SK-N-SH treated with all-trans-retinoic acid at 6 μM for 48 hours (cell line): ENCODE results near the gene PTPRT.

Experiments
- ARNTL ChIP-seq: fragments of 450-650 bp; formaldehyde crosslinking; IDR thresholded peaks from 2 replicates; pipeline ENCODE4 v1.5.0; 2020; ENCODE audit warnings: low read depth, mild to moderate bottlenecking, moderate library complexity, borderline replicate concordance
- BACH2 ChIP-seq: fragments of 250-450 bp; sonication (Bioruptor Pico); IDR thresholded peaks from 2 replicates; pipeline ENCODE4 v1.9.0; 2021; ENCODE audit warnings: mild to moderate bottlenecking, borderline replicate concordance
- CSDC2 ChIP-seq: fragments of 250-450 bp; sonication (Bioruptor Pico); IDR thresholded peaks from 2 replicates; pipeline ENCODE4 v1.5.0; 2020; ENCODE audit warnings: mild to moderate bottlenecking, moderate library complexity
- ESRRG ChIP-seq: fragments of 250-450 bp; sonication (Bioruptor Pico); IDR thresholded peaks from 2 replicates; pipeline ENCODE4 v1.6.1; 2021; ENCODE audit warnings: mild to moderate bottlenecking
- OSR1 ChIP-seq: fragments of 250-450 bp; sonication (Bioruptor Pico); IDR thresholded peaks from 2 replicates; pipeline ENCODE4 v1.8.0; 2022; ENCODE audit warnings: moderate library complexity, mild to moderate bottlenecking, inconsistent platforms
- PATZ1 ChIP-seq: fragments of 250-450 bp; sonication (Bioruptor Pico); IDR thresholded peaks from 2 replicates; pipeline ENCODE4 v1.8.0; 2020; ENCODE audit warnings: mild to moderate bottlenecking, moderate library complexity, borderline replicate concordance
- POU6F1 ChIP-seq: fragments of 250-450 bp; sonication (Bioruptor Pico); IDR thresholded peaks from 2 replicates; pipeline ENCODE4 v1.8.0; 2021; ENCODE audit warnings: low read depth, mild to moderate bottlenecking, moderate library complexity, borderline replicate concordance
- PPARA ChIP-seq: fragments of 250-450 bp; sonication (Bioruptor Pico); IDR thresholded peaks from 2 replicates; pipeline ENCODE4 v1.5.0; 2020; ENCODE audit warnings: mild to moderate bottlenecking, borderline replicate concordance
- RARB ChIP-seq: fragments of 250-450 bp; sonication (Bioruptor Pico); IDR thresholded peaks from 2 replicates; pipeline ENCODE4 v1.8.0; 2021; ENCODE audit warnings: mild to moderate bottlenecking, moderate library complexity
- SNAI2 ChIP-seq: fragments of 250-450 bp; sonication (Bioruptor Pico); IDR thresholded peaks from 2 replicates; pipeline ENCODE4 v1.5.0; 2020; ENCODE audit warnings: mild to moderate bottlenecking, moderate library complexity
- TCF4 ChIP-seq: fragments of 250-450 bp; sonication (Bioruptor Pico); IDR thresholded peaks from 2 replicates; pipeline ENCODE4 v1.8.0; 2021; ENCODE audit warnings: mild to moderate bottlenecking, moderate library complexity, borderline replicate concordance
- TSHZ2 ChIP-seq: fragments of 250-450 bp; sonication (Bioruptor Pico); IDR thresholded peaks from 2 replicates; pipeline ENCODE4 v1.5.0; 2020; ENCODE audit warnings: mild to moderate bottlenecking, moderate library complexity
- ZFP3 ChIP-seq: fragments of 250-450 bp; sonication (Bioruptor Pico); IDR thresholded peaks from 2 replicates; pipeline ENCODE4 v1.5.0; 2020; ENCODE audit warnings: mild to moderate bottlenecking, moderate library complexity
- ZNF8 ChIP-seq: fragments of 450-650 bp; formaldehyde crosslinking; IDR thresholded peaks from 2 replicates; pipeline ENCODE4 v1.5.0; 2020; ENCODE audit warnings: mild to moderate bottlenecking, moderate library complexity

GRCh38 chr20:43194137-43194536 is 4.4 kb upstream of the PTPRT start:
- TF ChIP-seq SNAI2 (CRISPR knock-in tag), result no peak
- TF ChIP-seq PATZ1 (CRISPR knock-in tag), result no peak
- no peak for TF ChIP-seq TSHZ2 (CRISPR knock-in tag)
- TF ChIP-seq ARNTL (CRISPR knock-in tag), result no peak
- TF ChIP-seq ESRRG, result no peak
- TF ChIP-seq BACH2 (CRISPR knock-in tag), result no peak
- no peak for TF ChIP-seq TCF4 (CRISPR knock-in tag)
- TF ChIP-seq ZFP3 (CRISPR knock-in tag), result no peak
- no peak for TF ChIP-seq POU6F1 (CRISPR knock-in tag)
- TF ChIP-seq OSR1 (CRISPR knock-in tag), result no peak
- no peak for TF ChIP-seq ZNF8 (CRISPR knock-in tag)
- no peak for TF ChIP-seq PPARA (CRISPR knock-in tag)
- TF ChIP-seq CSDC2 (CRISPR knock-in tag), result no peak
- no peak for TF ChIP-seq RARB (CRISPR knock-in tag)
